ENCODE measurements around the gene ZNF213.

- no peak for TF ChIP-seq CTCF (IDR thresholded peaks at IDR 0.05 in 8 of 11, conservative IDR thresholded peaks at IDR 0.05 in 3 of 11)
- no peak for TF ChIP-seq POLR2A (IDR thresholded peaks at IDR 0.05)
These were observed 8.9 kb downstream of the ZNF213 start for GRCh38 chr16:3143598-3144320.
